ENCODE data around the gene OBSCN. TPM values are rescaled to one million over a fixed set of nuclear protein-coding genes. Genes with fewer than 3 reads are reported as not detected.

OBSCN gene
- total RNA-seq, 1 donor from 2014 or later = 25.7 TPM

- Mint-ChIP-seq H3K27ac (ENCODE audit: unreplicated experiment) (peak overlapping the region; percentile 93), H3K4me1 (ENCODE audit: low read depth, unreplicated experiment) (peaks cover 9% of the 10 kb centered on the region), H3K36me3 (ENCODE audit: unreplicated experiment) (no peaks in the 10 kb centered on the region), H3K9me3 (ENCODE audit: unreplicated experiment) (peaks cover 10% of the 10 kb centered on the region), H3K4me3 (ENCODE audit: unreplicated experiment) (peak overlapping the region; percentile 84), H3K27me3 (ENCODE audit: unreplicated experiment) (peaks cover 14% of the 10 kb centered on the region)
- TF ChIP-seq CTCF (IDR thresholded peaks at IDR 0.05; ENCODE audit: partially characterized antibody, unreplicated experiment) = no peak
- DNase-seq = peak; percentile 58
Observed at GRCh38 chr1:228166170-228166936, 41.5 kb upstream of the OBSCN start.

DNA sequence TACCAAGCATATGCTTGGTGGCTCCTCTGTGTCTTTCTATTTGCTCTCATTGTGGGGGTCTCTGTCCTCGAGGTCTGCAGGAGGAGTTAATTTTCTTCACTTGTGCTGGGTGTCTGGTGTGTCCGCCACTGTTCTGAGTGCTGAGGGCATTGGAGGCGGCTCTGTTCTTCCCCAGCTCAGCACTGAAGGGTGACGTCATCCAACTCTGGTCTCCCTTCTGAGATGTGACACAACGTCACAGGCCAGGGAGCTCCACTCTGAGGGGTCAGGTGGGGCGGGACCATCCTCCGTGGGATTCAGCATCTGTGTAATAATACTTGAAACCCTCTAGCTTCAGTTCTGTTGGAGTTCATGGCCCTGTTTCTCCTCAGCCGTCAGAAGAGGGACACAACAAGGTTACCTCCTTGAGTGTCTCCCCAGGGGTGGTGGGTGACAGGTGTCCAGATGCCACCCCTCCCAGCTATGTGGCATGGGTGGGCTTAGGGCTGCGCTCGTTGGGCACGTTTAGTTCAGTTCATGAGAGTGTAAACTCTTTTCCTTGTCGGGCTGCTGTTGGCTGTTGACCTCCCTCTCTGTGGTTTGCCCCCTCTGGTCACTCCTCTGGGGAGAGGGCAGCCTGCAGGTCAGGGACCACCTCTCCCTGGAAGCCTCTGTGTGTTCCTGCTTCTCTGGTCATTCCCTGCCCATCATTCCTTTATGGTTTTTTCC lies 39.1 kb upstream of the OBSCN start:
- Mint-ChIP-seq H3K4me3 (ENCODE audit: unreplicated experiment) (no peak overlapping the region), H3K27ac (ENCODE audit: unreplicated experiment) (no peak overlapping the region), H3K27me3 (ENCODE audit: unreplicated experiment) (peaks cover 15% of the 10 kb centered on the region), H3K4me1 (ENCODE audit: low read depth, unreplicated experiment) (peaks cover 4% of the 10 kb centered on the region), H3K36me3 (ENCODE audit: unreplicated experiment) (no peaks in the 10 kb centered on the region), H3K9me3 (ENCODE audit: unreplicated experiment) (peaks cover 10% of the 10 kb centered on the region)
- peak; percentile 9 for DNase-seq
- no peak for TF ChIP-seq CTCF (IDR thresholded peaks at IDR 0.05; ENCODE audit: partially characterized antibody, unreplicated experiment)

DNA sequence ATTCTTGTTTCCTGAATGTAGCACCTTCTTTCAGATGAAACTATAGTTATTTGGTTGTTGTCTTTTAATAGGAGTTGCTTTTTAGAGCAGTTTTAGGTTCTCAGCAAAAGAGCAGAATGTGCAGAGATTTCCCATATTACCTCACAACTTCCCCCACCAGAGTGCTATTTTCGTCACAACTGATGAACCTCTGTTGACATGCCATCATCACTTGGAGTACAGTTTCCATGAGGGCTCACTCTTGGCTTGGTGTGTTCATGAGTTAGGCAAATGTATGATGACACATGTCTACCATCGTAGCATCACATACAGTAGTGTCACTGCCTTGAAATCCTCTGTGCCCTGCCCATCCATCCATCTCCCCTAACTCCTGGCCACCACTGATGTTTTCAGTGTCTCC lies 38.5 kb upstream of the OBSCN start:
- no peak overlapping the region for H3K4me3 Mint-ChIP-seq (ENCODE audit: unreplicated experiment)
- H3K36me3 Mint-ChIP-seq (ENCODE audit: unreplicated experiment) = no peaks in the 10 kb centered on the region
- peaks cover 10% of the 10 kb centered on the region for H3K27me3 Mint-ChIP-seq (ENCODE audit: unreplicated experiment)
- no peak for DNase-seq
- peaks cover 10% of the 10 kb centered on the region for H3K9me3 Mint-ChIP-seq (ENCODE audit: unreplicated experiment)
- H3K27ac Mint-ChIP-seq (ENCODE audit: unreplicated experiment) = no peak overlapping the region
- peaks cover 4% of the 10 kb centered on the region for H3K4me1 Mint-ChIP-seq (ENCODE audit: low read depth, unreplicated experiment)
- no peak for TF ChIP-seq CTCF (IDR thresholded peaks at IDR 0.05; ENCODE audit: partially characterized antibody, unreplicated experiment)

- H3K27me3 Mint-ChIP-seq (ENCODE audit: unreplicated experiment) = peaks cover 7% of the 10 kb centered on the region
Observed at GRCh38 chr1:228170666-228171065, 37.2 kb upstream of the OBSCN start.

More at GRCh38 chr1:228170666-228171065, 37.2 kb upstream of the OBSCN start:
- Mint-ChIP-seq H3K4me3 (ENCODE audit: unreplicated experiment) (no peak overlapping the region), H3K9me3 (ENCODE audit: unreplicated experiment) (peaks cover 6% of the 10 kb centered on the region), H3K4me1 (ENCODE audit: low read depth, unreplicated experiment) (peaks cover 4% of the 10 kb centered on the region), H3K36me3 (ENCODE audit: unreplicated experiment) (no peaks in the 10 kb centered on the region), H3K27ac (ENCODE audit: unreplicated experiment) (no peak overlapping the region)
- no peak for DNase-seq
- no peak for TF ChIP-seq CTCF (IDR thresholded peaks at IDR 0.05; ENCODE audit: partially characterized antibody, unreplicated experiment)

Data from glutamatergic neuron (in vitro differentiated cells).